OCI-LY7 (cell line): ENCODE results near the gene DNAJB5. TPM values are rescaled to one million over a fixed set of nuclear protein-coding genes. Genes with fewer than 3 reads are reported as not detected.

Experiments
- BruUV-seq: library from RNA; stranded (reverse); fragments of 400-500 nt; replicated peaks from 2 replicates; lab custom pipeline; 2021; lab: Mats Ljungman, UMichigan
- CTCF ChIA-PET: fragments of 300-600 bp; sonication (Branson Sonifier 250); formaldehyde crosslinking; loops from one replicate; lab custom pipeline; 2022; ENCODE audit warnings: antibody characterized with exemption; ENCODE audit not compliant: unreplicated experiment; lab: Charles Lee
- POLR2A ChIA-PET: fragments of 300-600 bp; sonication (Branson Sonifier 250); formaldehyde crosslinking; loops from one replicate; lab custom pipeline; 2022; ENCODE audit warnings: antibody characterized with exemption; lab: Charles Lee
- DNase-seq: peaks from one replicate; pipeline ENCODE4 v3.0.0-alpha.2; 2015; ENCODE audit warnings: low spot score
- H2AFZ ChIP-seq: fragments of 200-600 bp; sonication (generic), shearing (Covaris generic); 2 replicates; pipeline ENCODE4 v1.6.1; 2014; ENCODE audit warnings: mild to moderate bottlenecking, antibody characterized with exemption, low read length, moderate library complexity
- H3K27ac ChIP-seq: fragments of 200-600 bp; sonication (generic); 2 replicates; pipeline ENCODE4 v1.5.1; 2014; ENCODE audit warnings: mixed run types, low read depth, mild to moderate bottlenecking, moderate library complexity, low read length, inconsistent platforms; ENCODE audit not compliant: poor library complexity, severe bottlenecking
- H3K36me3 ChIP-seq: fragments of 200-600 bp; sonication (generic); 2 replicates; pipeline ENCODE4 v1.6.1; 2014; ENCODE audit warnings: mild to moderate bottlenecking, antibody characterized with exemption, low read length, moderate library complexity, mixed read lengths; ENCODE audit not compliant: insufficient read depth
- H3K4me1 ChIP-seq: fragments of 200-600 bp; sonication (generic); 2 replicates; pipeline ENCODE4 v1.5.1; 2014; ENCODE audit warnings: mild to moderate bottlenecking, low read length; ENCODE audit not compliant: insufficient read depth, poor library complexity, severe bottlenecking
- H3K4me2 ChIP-seq: fragments of 200-600 bp; sonication (generic); 2 replicates; pipeline ENCODE4 v1.6.1; 2014; ENCODE audit warnings: mild to moderate bottlenecking, low read length
- H3K4me3 ChIP-seq: fragments of 200-600 bp; sonication (generic); 2 replicates; pipeline ENCODE4 v1.5.1; 2014; ENCODE audit warnings: mild to moderate bottlenecking, low read depth, low read length; ENCODE audit not compliant: poor library complexity, severe bottlenecking
- H3K79me2 ChIP-seq: fragments of 200-600 bp; sonication (generic); 2 replicates; pipeline ENCODE4 v1.6.1; 2016; ENCODE audit warnings: low read depth, mild to moderate bottlenecking, low read length, moderate library complexity, mixed read lengths; ENCODE audit not compliant: insufficient read depth
- H3K9me2 ChIP-seq: fragments of 200-600 bp; sonication (generic); 2 replicates; pipeline ENCODE4 v1.6.1; 2016; ENCODE audit warnings: mild to moderate bottlenecking, low read length, mixed read lengths; ENCODE audit not compliant: insufficient read depth
- H3K9me3 ChIP-seq: fragments of 200-600 bp; sonication (generic); 2 replicates; pipeline ENCODE4 v1.6.1; 2014; ENCODE audit warnings: mild to moderate bottlenecking, mixed run types, low read length, mixed read lengths
- H4K20me1 ChIP-seq: fragments of 200-600 bp; sonication (generic); 2 replicates; pipeline ENCODE4 v1.6.1; 2014; ENCODE audit warnings: mild to moderate bottlenecking, antibody characterized with exemption, low read length, moderate library complexity, mixed read lengths; ENCODE audit not compliant: insufficient read depth
- CTCF ChIP-seq: fragments of 200-600 bp; sonication (generic); conservative IDR thresholded peaks from 2 replicates; pipeline ENCODE4 v1.5.1; 2014; ENCODE audit warnings: mild to moderate bottlenecking, antibody characterized with exemption, low read length, moderate library complexity, mixed read lengths
- EZH2phosphoT487 ChIP-seq: fragments of 200-600 bp; sonication (generic); IDR thresholded peaks from 2 replicates; pipeline ENCODE4 v1.6.1; 2018; ENCODE audit warnings: low read depth, borderline replicate concordance, mild to moderate bottlenecking, mixed run types, antibody characterized with exemption, low read length, moderate library complexity, mixed read lengths
- intact Hi-C: fragments of 100-400 bp; cut with micrococcal nuclease; formaldehyde crosslinking; loops from one replicate; pipeline ENCODE4 v1.10.0; 2022; ENCODE audit not compliant: unreplicated experiment
- total RNA-seq, 2 experiments: library from RNA; depleted of rRNA in 1 of 2; stranded (reverse); fragments of >200 nt in 1 of 2; shearing (Covaris generic) in 1 of 2; gene quantifications; 2 replicates each; pipeline ENCODE4 v1.2.3, GENCODE V29; 2014 to 2022

Gene DNAJB5
- total RNA-seq, 2 experiments from 2014 or later: 5.1 to 5.8 TPM

GRCh38 chr9:34991607-34992375, 2.2 kb downstream of the DNAJB5 start:
- ChIA-PET POLR2A (no interaction called here), CTCF (no interaction called here)
- DNase-seq: no peak
- intact Hi-C loops: no loop called here
- no peaks in the 10 kb centered on the region for H3K79me2 ChIP-seq
- H4K20me1 ChIP-seq: no peaks in the 10 kb centered on the region
- no peak overlapping the region for H3K4me3 ChIP-seq
- TF ChIP-seq CTCF (no peak), EZH2phosphoT487 (no peak)
- H3K27ac ChIP-seq: no peak overlapping the region
- H3K9me2 ChIP-seq: no peaks in the 10 kb centered on the region
- no TSS peak for BruUV-seq
- no peak overlapping the region for H3K4me2 ChIP-seq
- H3K36me3 ChIP-seq: peaks cover 2% of the 10 kb centered on the region; the same call in 1 of the 2 replicates
- no peaks in the 10 kb centered on the region for H3K9me3 ChIP-seq
- H2AFZ ChIP-seq: no peak overlapping the region
- H3K4me1 ChIP-seq: peaks cover 38% of the 10 kb centered on the region

GRCh38 chr9:34992376-34992951, 2.9 kb downstream of the DNAJB5 start:
- Histone ChIP-seq H2AFZ (no peak overlapping the region), H3K27ac (no peak overlapping the region), H3K36me3 (peaks cover 3% of the 10 kb centered on the region; the same call in 1 of the 2 replicates), H3K9me3 (no peaks in the 10 kb centered on the region), H3K4me1 (peaks cover 32% of the 10 kb centered on the region), H3K4me3 (no peak overlapping the region), H3K9me2 (no peaks in the 10 kb centered on the region), H3K4me2 (no peak overlapping the region), H3K79me2 (no peaks in the 10 kb centered on the region), H4K20me1 (no peaks in the 10 kb centered on the region)
- BruUV-seq: no TSS peak
- DNase-seq: no peak
- CTCF ChIA-PET: no interaction called here
- no peak for TF ChIP-seq CTCF
- no peak for TF ChIP-seq EZH2phosphoT487
- POLR2A ChIA-PET: interaction anchor here (0.5 kb wide), 1 partner anchor 1463 kb away, joined by 5 read pairs; no protein-coding TSS in a partner anchor
- intact Hi-C loops: no loop called here
